ENCODE data around the gene RPL10A. TPM values are rescaled to one million over a fixed set of nuclear protein-coding genes. Genes with fewer than 3 reads are reported as not detected.
A peak's percentile ranks its signal among the peaks of the same experiment; 100 is the strongest.

The RPL10A gene
- total and polyA plus RNA-seq, 2 of the 13 experiments (the other 11 are each of a cell fraction or from before 2014, with no cell fraction given) = 1,854 to 2,726 TPM

- TF ChIP-seq, protein P1, sequence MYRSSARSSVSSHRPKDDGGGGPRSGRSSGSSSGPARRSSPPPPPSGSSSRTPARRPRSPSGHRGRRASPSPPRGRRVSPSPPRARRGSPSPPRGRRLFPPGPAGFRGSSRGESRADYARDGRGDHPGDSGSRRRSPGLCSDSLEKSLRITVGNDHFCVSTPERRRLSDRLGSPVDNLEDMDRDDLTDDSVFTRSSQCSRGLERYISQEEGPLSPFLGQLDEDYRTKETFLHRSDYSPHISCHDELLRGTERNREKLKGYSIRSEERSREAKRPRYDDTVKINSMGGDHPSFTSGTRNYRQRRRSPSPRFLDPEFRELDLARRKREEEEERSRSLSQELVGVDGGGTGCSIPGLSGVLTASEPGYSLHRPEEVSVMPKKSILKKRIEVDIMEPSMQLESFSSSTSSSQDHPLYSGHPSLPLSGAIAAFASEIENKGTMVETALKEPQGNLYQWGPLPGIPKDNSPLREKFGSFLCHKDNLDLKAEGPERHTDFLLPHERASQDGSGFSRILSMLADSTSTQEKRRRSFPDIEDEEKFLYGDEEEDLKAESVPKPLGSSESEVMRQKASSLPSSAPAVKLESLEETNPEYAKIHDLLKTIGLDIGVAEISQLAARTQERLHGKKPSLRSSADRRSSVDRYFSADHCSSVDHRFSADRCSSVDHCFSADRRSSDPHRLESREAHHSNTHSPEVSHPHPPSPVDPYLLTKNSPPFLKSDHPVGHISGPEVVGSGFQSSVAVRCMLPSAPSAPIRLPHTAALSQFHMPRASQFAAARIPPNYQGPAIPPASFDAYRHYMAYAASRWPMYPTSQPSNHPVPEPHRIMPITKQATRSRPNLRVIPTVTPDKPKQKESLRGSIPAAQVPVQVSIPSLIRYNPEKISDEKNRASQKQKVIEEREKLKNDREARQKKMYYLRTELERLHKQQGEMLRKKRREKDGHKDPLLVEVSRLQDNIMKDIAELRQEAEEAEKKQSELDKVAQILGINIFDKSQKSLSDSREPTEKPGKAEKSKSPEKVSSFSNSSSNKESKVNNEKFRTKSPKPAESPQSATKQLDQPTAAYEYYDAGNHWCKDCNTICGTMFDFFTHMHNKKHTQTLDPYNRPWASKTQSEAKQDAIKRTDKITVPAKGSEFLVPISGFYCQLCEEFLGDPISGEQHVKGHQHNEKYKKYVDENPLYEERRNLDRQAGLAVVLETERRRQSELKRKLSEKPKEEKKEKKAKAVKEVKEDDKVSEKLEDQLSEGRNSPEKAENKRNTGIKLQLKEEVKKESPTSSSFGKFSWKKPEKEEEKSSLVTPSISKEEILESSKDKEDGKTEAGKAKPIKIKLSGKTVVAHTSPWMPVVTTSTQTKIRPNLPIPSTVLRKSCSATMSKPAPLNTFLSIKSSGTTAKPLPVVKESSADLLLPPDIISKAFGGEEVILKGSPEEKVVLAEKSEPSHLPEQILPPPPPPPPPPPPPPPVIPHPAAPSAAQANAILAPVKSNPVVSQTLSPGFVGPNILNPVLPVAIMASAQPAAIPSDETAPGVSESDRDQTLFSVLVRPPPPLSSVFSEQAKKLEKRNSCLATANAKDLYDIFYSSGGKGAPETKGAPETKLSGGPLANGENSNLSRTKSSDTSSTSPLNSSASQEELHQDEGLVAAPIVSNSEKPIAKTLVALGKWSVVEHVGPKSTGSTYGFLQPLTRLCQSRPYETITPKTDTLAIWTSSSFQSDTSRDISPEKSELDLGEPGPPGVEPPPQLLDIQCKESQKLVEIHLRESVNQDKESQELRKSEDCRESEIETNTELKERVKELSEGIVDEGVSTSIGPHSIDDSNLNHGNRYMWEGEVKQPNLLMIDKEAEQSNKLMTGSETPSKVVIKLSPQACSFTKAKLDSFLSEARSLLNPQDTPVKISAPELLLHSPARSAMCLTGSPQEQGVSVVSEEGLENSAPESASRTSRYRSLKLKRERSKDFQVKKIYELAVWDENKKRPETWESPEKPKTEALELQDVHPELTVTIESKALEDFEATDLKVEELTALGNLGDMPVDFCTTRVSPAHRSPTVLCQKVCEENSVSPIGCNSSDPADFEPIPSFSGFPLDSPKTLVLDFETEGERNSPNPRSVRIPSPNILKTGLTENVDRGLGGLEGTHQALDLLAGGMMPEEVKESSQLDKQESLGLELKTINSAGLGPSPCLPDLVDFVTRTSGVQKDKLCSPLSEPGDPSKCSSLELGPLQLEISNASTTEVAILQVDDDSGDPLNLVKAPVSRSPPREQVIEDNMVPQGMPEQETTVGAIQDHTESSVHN (CRISPR knock-in tag; IDR thresholded peaks at IDR 0.05) = no peak
- no peak for TF ChIP-seq ZNF569 (CRISPR knock-in tag; IDR thresholded peaks at IDR 0.05; ENCODE audit: borderline replicate concordance)
- peak; percentile 72; the same call in 1 of the 2 replicates for TF ChIP-seq GZF1 (CRISPR knock-in tag; IDR thresholded peaks at IDR 0.05)
- TF ChIP-seq THAP8 (CRISPR knock-in tag; IDR thresholded peaks at IDR 0.05; ENCODE audit: borderline replicate concordance) = no peak
- no peak; the same call in 1 of the 2 replicates for TF ChIP-seq ZNF564 (CRISPR knock-in tag; IDR thresholded peaks at IDR 0.05)
- TF ChIP-seq ZBTB20 (CRISPR knock-in tag; IDR thresholded peaks at IDR 0.05; ENCODE audit: borderline replicate concordance, low read depth) = 0 out of 2 replicates have a peak, but pooled peaks have one; percentile 44
- no peak for TF ChIP-seq ZNF30 (CRISPR knock-in tag; IDR thresholded peaks at IDR 0.05)
- TF ChIP-seq SOX6 (IDR thresholded peaks at IDR 0.05) = no peak
- peak; percentile 51 for TF ChIP-seq SOX6 (CRISPR knock-in tag; IDR thresholded peaks at IDR 0.05)
- peak; percentile 63 for TF ChIP-seq ERF (CRISPR knock-in tag; IDR thresholded peaks at IDR 0.05)
- TF ChIP-seq ZEB1 (IDR thresholded peaks at IDR 0.05; ENCODE audit: insufficient replicate concordance, low read depth) = no peak
- TF ChIP-seq MTF2 (CRISPR knock-in tag; IDR thresholded peaks at IDR 0.05; ENCODE audit: borderline replicate concordance) = peak; percentile 5; the same call in 1 of the 2 replicates
- peak; percentile 43; the same call in 1 of the 2 replicates for TF ChIP-seq KDM4B (CRISPR knock-in tag; IDR thresholded peaks at IDR 0.05)
- TF ChIP-seq IRX3 (CRISPR knock-in tag; IDR thresholded peaks at IDR 0.05; ENCODE audit: borderline replicate concordance, low read depth) = peak; percentile 93
- no peak for TF ChIP-seq RORA (CRISPR knock-in tag; IDR thresholded peaks at IDR 0.05)
- TF ChIP-seq, protein P2, sequence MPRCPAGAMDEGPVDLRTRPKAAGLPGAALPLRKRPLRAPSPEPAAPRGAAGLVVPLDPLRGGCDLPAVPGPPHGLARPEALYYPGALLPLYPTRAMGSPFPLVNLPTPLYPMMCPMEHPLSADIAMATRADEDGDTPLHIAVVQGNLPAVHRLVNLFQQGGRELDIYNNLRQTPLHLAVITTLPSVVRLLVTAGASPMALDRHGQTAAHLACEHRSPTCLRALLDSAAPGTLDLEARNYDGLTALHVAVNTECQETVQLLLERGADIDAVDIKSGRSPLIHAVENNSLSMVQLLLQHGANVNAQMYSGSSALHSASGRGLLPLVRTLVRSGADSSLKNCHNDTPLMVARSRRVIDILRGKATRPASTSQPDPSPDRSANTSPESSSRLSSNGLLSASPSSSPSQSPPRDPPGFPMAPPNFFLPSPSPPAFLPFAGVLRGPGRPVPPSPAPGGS (CRISPR knock-in tag; IDR thresholded peaks at IDR 0.05) = peak; percentile 85
- TF ChIP-seq RNF2 (conservative IDR thresholded peaks at IDR 0.05; ENCODE audit: low read depth) = peak; percentile 94
These were observed 15.8 kb upstream of the RPL10A start, which contains the start of gene FANCE (continued) for GRCh38 chr6:35452183-35453090.
